ENCODE results near the gene RFX8. TPM values are rescaled to one million over a fixed set of nuclear protein-coding genes. Genes with fewer than 3 reads are reported as not detected.
A peak's percentile ranks its signal among the peaks of the same experiment; 100 is the strongest.

RFX8 gene
- total RNA-seq, 1 donor from 2014 or later = not detected

- DNase-seq (no peak), ATAC-seq (no peak)
- no peaks in the 10 kb centered on the region for H3K36me3 ChIP-seq
- no peak overlapping the region for H3K27ac ChIP-seq
- intact Hi-C loops (cut with DNase I) = no loop called here
- H3K9me3 ChIP-seq = no peaks in the 10 kb centered on the region
- TF ChIP-seq CTCF (IDR thresholded peaks at IDR 0.05) = no peak
- no peak overlapping the region for H3K4me3 ChIP-seq
- no peaks in the 10 kb centered on the region for H3K4me1 ChIP-seq
- H3K27me3 ChIP-seq (ENCODE audit: low read depth) = no peaks in the 10 kb centered on the region
Observed at GRCh38 chr2:101427743-101428142, 47.2 kb downstream of the RFX8 start.

GRCh38 chr2:101427240-101427639 is 47.7 kb downstream of the RFX8 start:
- H3K27me3 ChIP-seq (ENCODE audit: low read depth) = no peaks in the 10 kb centered on the region
- H3K36me3 ChIP-seq = no peaks in the 10 kb centered on the region
- no peak for TF ChIP-seq CTCF (IDR thresholded peaks at IDR 0.05)
- ATAC-seq (no peak), DNase-seq (no peak)
- no peaks in the 10 kb centered on the region for H3K4me1 ChIP-seq
- intact Hi-C loops (cut with DNase I) = no loop called here
- H3K9me3 ChIP-seq = no peaks in the 10 kb centered on the region
- no peak overlapping the region for H3K27ac ChIP-seq
- no peak overlapping the region for H3K4me3 ChIP-seq

- Histone ChIP-seq H3K27me3 (ENCODE audit: low read depth) (no peaks in the 10 kb centered on the region), H3K27ac (no peak overlapping the region), H3K4me3 (no peak overlapping the region), H3K9me3 (no peaks in the 10 kb centered on the region), H3K36me3 (no peaks in the 10 kb centered on the region), H3K4me1 (no peaks in the 10 kb centered on the region)
- DNase-seq = no peak
- TF ChIP-seq CTCF (IDR thresholded peaks at IDR 0.05) = no peak
- intact Hi-C loops (cut with DNase I) = no loop called here
- no peak for ATAC-seq
Observed at GRCh38 chr2:101426822-101427221, 48.1 kb downstream of the RFX8 start.

GRCh38 chr2:101420623-101421022 is 54.3 kb downstream of the RFX8 start:
- no peaks in the 10 kb centered on the region for H3K4me1 ChIP-seq
- no peaks in the 10 kb centered on the region for H3K36me3 ChIP-seq
- H3K27me3 ChIP-seq (ENCODE audit: low read depth) = no peaks in the 10 kb centered on the region
- ATAC-seq (no peak), DNase-seq (no peak)
- no peaks in the 10 kb centered on the region for H3K9me3 ChIP-seq
- H3K27ac ChIP-seq = no peak overlapping the region
- TF ChIP-seq CTCF (IDR thresholded peaks at IDR 0.05) = no peak
- intact Hi-C loops (cut with DNase I) = no loop called here
- H3K4me3 ChIP-seq = no peak overlapping the region

GRCh38 chr2:101419096-101419663 is 55.7 kb downstream of the RFX8 start:
- peak; percentile 75 for TF ChIP-seq CTCF (IDR thresholded peaks at IDR 0.05)
- intact Hi-C loops (cut with DNase I) = loop anchor here (10.0 kb wide), 1 partner anchor 416 kb away; no protein-coding TSS in a partner anchor
- ATAC-seq (peak; percentile 76 to 77), DNase-seq (no peak)
- Histone ChIP-seq H3K4me3 (no peak overlapping the region), H3K27ac (no peak overlapping the region), H3K9me3 (no peaks in the 10 kb centered on the region), H3K27me3 (ENCODE audit: low read depth) (no peaks in the 10 kb centered on the region), H3K36me3 (no peaks in the 10 kb centered on the region), H3K4me1 (no peaks in the 10 kb centered on the region)
